ENCODE results near the gene CTSO. TPM values are rescaled to one million over a fixed set of nuclear protein-coding genes. Genes with fewer than 3 reads are reported as not detected.

Gene CTSO
- total and polyA plus RNA-seq, 2 experiments from 2014 or later = 0.44 to 0.83 TPM

DNA sequence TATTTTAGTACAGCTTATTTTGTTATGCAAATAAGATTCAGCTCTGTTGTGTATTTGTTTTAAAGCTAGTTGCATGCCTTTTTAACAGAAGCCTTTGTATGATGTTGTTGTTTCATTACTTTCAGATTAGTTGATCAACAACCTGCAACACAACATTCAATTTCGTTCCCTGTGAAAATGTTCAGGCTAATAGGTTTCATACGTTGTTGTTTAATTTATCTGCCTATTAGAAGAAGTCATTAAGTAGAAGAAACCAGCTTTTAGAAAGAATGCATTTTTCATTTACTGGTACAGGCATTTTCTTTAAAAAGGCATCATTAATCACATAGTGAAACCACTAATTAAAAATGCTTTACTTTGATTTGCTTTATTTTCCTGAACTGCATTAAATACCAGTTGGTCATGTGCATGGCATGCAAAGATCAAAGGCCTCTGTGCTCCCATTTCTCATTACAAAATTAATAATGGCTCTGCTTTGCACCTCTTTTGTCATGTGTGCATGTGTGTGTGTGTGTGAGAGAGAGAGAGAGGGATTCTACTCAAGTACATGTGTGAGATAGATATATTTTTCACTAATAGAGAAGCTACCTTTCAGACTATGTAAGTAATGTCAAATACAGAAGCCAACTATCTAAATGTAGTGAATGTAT lies 29.2 kb upstream of the CTSO start:
- Histone ChIP-seq H3K9me2 (ENCODE audit: insufficient read depth) (no peaks in the 10 kb centered on the region), H3F3A (replicated peaks; ENCODE audit: low read depth) (no peaks in the 10 kb centered on the region), H2AFZ (no peak overlapping the region), H3K4me2 (peak overlapping the region; percentile 36), H3K4me3 (peak overlapping the region; percentile 15; the same call in 1 of the 2 replicates), H4K20me1 (replicated peaks; ENCODE audit: insufficient read depth) (no peaks in the 10 kb centered on the region), H3K4me1 (ENCODE audit: insufficient read depth) (peaks cover 17% of the 10 kb centered on the region), H3K27ac (ENCODE audit: low read depth) (no peak overlapping the region), H3K36me3 (ENCODE audit: insufficient read depth) (no peaks in the 10 kb centered on the region), H3K79me2 (replicated peaks; ENCODE audit: insufficient read depth) (no peaks in the 10 kb centered on the region), H3K27me3 (ENCODE audit: insufficient read depth) (no peaks in the 10 kb centered on the region)
- DNase-seq (ENCODE audit: low spot score) = no peak
- no peak overlapping the region for H3K4me3 Mint-ChIP-seq
- peaks cover 15% of the 10 kb centered on the region for H3K9me3 Mint-ChIP-seq
- no peak overlapping the region for H3K27ac Mint-ChIP-seq
- ATAC-seq = no peak
- peaks cover 13% of the 10 kb centered on the region; the same call in 2 of the 3 replicates for H3K36me3 Mint-ChIP-seq (ENCODE audit: low read depth)
- TF ChIP-seq ZNF114 (CRISPR knock-in tag; IDR thresholded peaks at IDR 0.05) (no peak), REST (IDR thresholded peaks at IDR 0.05; ENCODE audit: unreplicated experiment) (no peak), ZNF331 (CRISPR knock-in tag; IDR thresholded peaks at IDR 0.05; ENCODE audit: low read depth) (no peak), ETS1 (IDR thresholded peaks at IDR 0.05) (no peak), POLR2AphosphoS5 (IDR thresholded peaks at IDR 0.05; ENCODE audit: low read depth) (no peak), EZH2phosphoT487 (IDR thresholded peaks at IDR 0.05; ENCODE audit: unreplicated experiment) (no peak)
- TF ChIP-seq, protein P1, sequence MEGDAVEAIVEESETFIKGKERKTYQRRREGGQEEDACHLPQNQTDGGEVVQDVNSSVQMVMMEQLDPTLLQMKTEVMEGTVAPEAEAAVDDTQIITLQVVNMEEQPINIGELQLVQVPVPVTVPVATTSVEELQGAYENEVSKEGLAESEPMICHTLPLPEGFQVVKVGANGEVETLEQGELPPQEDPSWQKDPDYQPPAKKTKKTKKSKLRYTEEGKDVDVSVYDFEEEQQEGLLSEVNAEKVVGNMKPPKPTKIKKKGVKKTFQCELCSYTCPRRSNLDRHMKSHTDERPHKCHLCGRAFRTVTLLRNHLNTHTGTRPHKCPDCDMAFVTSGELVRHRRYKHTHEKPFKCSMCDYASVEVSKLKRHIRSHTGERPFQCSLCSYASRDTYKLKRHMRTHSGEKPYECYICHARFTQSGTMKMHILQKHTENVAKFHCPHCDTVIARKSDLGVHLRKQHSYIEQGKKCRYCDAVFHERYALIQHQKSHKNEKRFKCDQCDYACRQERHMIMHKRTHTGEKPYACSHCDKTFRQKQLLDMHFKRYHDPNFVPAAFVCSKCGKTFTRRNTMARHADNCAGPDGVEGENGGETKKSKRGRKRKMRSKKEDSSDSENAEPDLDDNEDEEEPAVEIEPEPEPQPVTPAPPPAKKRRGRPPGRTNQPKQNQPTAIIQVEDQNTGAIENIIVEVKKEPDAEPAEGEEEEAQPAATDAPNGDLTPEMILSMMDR (conservative IDR thresholded peaks at IDR 0.05; ENCODE audit: low read depth in 2 of 2) = no peak
- H3K27me3 Mint-ChIP-seq (ENCODE audit: insufficient read depth, low read depth, poor library complexity) = no peaks in the 10 kb centered on the region
- H3K4me1 Mint-ChIP-seq = peaks cover 10% of the 10 kb centered on the region

- Mint-ChIP-seq H3K27me3 (ENCODE audit: insufficient read depth, low read depth, poor library complexity) (peaks cover 3% of the 10 kb centered on the region), H3K9me3 (peaks cover 15% of the 10 kb centered on the region), H3K4me3 (no peak overlapping the region), H3K36me3 (ENCODE audit: low read depth) (peaks cover 18% of the 10 kb centered on the region), H3K27ac (no peak overlapping the region), H3K4me1 (peaks cover 16% of the 10 kb centered on the region)
- DNase-seq (ENCODE audit: low spot score) (no peak), ATAC-seq (no peak)
- peaks cover 4% of the 10 kb centered on the region; the same call in 1 of the 2 replicates for H3K9me2 ChIP-seq (ENCODE audit: insufficient read depth)
- peaks cover 30% of the 10 kb centered on the region for H3K4me1 ChIP-seq (ENCODE audit: insufficient read depth)
- no peaks in the 10 kb centered on the region for H3F3A ChIP-seq (replicated peaks; ENCODE audit: low read depth)
- H3K27ac ChIP-seq (ENCODE audit: low read depth) = no peak overlapping the region
- H3K36me3 ChIP-seq (ENCODE audit: insufficient read depth) = no peaks in the 10 kb centered on the region
- no peak overlapping the region for H2AFZ ChIP-seq
- no peaks in the 10 kb centered on the region for H3K79me2 ChIP-seq (replicated peaks; ENCODE audit: insufficient read depth)
- no peak overlapping the region for H3K4me3 ChIP-seq
- H4K20me1 ChIP-seq (replicated peaks; ENCODE audit: insufficient read depth) = no peaks in the 10 kb centered on the region
- no peaks in the 10 kb centered on the region for H3K27me3 ChIP-seq (ENCODE audit: insufficient read depth)
- H3K4me2 ChIP-seq = no peak overlapping the region
- no peak for TF ChIP-seq ZNF462 (CRISPR knock-in tag; IDR thresholded peaks at IDR 0.05)
These were observed 25.1 kb upstream of the CTSO start for GRCh38 chr4:155978810-155979209.

Data from GM23338 (cell line).